Thyroid gland (tissue), 4 donors: Measurements from ENCODE around the gene ZIC1.

Experiments
- CTCF ChIP-seq, 6 experiments: fragments of 200-600 bp in 3 of 6; fragments of 450-650 bp in 3 of 6; sonication (generic) in 3 of 6; IDR thresholded peaks; one replicate each; pipeline ENCODE4 v1.5.1; 2016 to 2019; ENCODE audit warnings: antibody characterized with exemption in 6 of 6, mild to moderate bottlenecking in 2 of 6, inconsistent platforms in 1 of 6, moderate library complexity in 1 of 6
- POLR2A ChIP-seq, 2 donors: fragments of 450-650 bp; IDR thresholded peaks; one replicate each; pipeline ENCODE4 v1.6.1; 2017; ENCODE audit warnings: antibody characterized with exemption in 2 of 2, mild to moderate bottlenecking in 2 of 2, moderate library complexity in 1 of 2

GRCh38 chr3:147383617-147384016 lies 25.5 kb upstream of the ZIC1 start:
- TF ChIP-seq CTCF (IDR thresholded peaks at IDR 0.05), result no peak
- TF ChIP-seq POLR2A (IDR thresholded peaks at IDR 0.05), result no peak
